ENCODE measurements around the gene TANC1. TPM values are rescaled to one million over a fixed set of nuclear protein-coding genes. Genes with fewer than 3 reads are reported as not detected.

TANC1 gene
- polyA plus RNA-seq, 5 donors: 39.5 to 59.6 (median 55.1) TPM

DNA sequence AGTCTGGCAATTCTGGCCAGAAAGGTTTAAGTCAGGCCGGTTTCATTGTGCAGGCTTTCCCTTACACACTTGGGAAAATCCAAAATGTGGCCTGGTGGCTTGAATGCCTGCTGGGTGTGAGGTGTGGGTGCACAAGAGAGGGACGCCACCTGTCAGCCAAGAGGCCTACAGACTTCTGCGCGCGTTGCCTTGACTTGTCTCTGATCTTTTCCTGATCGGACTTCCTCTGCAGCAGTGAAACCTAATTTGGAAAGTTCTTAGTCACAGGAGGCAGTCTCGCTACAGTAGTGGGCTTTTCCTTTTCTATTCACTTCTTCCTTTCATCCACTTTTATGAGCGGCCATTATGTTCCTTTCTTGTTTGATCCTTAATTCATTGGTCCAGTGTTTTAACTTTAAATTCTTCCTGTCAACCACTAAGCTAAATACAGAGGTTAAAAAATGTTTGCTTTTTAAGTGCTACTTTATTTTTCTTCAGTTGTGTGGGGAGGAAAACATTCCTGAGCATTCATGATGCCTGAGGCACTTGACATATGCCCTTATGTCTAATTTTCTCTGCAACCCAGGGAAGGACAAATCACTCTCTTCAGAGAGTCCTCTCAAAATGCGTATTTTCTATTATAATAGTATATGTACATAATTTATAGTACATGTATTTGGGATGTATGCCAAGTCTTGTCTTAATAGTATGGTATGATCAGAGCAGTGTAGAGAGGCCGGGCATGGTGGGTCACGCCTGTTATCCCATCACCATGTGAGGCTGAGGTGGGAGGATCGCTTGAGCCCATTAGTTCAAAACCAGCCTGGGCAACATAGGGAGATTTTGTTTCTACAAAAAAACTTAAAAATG is 189.1 kb downstream of the TANC1 start:
- no peak for DNase-seq

DNA sequence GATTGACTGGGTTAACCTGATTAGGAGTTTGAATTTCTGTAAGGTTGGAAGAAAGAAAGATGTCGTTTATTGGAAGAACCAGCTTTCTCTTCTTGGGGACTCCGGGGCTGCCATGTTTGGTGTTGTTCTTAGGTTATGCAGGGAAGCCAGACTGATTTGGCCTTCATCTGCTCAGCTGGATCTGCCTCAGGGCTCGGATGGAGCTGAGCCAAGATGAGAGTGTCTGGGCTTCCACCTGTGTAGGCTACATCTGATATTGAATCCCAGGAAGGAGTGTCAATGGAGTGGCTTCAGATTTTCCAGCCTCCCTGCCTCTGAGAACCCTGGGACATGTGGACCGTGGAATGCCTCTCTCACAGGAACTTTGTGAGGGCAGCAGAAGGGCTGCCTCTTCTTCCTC is 192.0 kb downstream of the TANC1 start:
- DNase-seq: no peak

- no peak for DNase-seq
Measured at GRCh38 chr2:159160954-159161353, 192.5 kb downstream of the TANC1 start.

- no peak for DNase-seq
Measured at GRCh38 chr2:159163930-159164329, 195.5 kb downstream of the TANC1 start.

DNA sequence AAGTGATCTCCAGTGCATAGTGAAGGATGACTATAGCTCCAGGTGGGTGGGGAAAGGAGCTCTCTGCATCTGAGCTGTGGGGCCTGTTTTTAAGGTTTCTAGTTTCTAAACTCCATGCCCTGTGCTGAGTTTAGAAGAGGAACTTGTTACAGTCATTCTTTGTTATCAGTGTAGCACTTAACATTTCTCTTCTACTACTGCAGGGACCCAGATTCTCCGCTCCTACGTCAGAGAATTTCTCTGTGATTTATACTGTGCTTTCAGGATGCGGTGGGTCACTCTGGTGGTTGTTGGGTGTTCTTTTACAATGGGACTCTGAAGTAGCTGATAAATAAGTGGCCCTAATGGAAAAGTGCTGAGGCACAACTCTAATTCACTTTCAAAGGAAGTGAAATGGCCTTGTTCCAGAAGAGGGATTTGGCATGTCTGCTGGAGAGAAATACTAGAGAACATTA is 196.0 kb downstream of the TANC1 start:
- peak; percentile 47 to 51 for DNase-seq

DNA sequence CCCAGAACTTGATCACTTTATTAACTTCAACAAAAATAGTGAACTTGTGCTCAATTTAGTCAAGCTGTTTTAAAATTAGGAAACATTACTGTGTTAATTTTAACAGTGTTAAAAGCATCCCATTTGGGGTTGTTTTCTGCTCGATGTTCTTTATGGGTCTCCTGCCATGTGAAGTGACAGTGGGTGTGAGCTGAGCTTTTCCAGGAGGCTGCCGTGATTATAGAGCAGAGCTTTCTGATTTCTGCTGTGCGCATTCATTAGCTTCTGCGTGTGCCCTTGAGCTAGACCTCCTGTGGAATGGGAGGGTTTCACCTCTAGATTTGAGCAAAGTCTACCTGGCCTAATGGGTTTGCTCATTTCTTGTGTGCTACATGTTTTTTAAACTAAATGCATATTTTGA is 196.6 kb downstream of the TANC1 start:
- peak in 1 of 2 donors; percentile 53 for DNase-seq

DNA sequence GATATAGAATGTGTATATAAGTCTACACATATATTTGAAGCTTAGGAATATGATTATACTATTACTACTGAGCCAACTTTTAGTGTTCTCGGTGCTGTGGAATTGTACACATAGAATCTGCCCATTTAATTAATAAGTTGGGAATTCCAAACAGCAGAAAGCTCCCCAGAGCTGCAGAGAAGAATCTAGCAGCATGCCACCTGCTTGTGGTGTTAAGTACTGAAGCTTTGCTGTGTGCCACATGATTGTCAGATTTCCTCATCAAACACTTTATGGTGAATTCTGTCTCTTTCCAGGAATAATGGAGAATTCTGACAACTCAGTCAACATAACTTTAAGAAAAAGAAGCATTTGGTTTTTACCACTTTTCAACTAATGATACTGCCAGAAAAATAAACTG is 200.3 kb downstream of the TANC1 start:
- DNase-seq: no peak

DNA sequence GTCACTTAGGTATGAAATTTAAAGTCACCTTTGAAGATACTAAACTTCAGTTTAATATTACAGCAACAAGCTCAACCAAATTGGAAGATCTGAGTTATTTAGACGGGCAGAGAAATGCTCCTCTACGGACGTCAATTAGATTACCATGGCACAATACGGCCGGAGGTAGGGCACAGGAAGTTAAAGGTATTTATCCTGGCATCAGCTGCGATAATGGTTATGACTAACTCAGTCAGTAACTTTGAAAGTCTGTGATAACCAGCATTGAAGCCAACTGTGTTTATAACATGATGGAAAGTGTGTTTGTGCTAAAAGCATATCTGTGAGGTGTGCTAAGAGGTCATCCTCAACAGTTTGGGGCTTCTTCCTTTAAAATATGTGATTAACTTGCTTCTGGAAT is 200.7 kb downstream of the TANC1 start:
- no peak for DNase-seq

GRCh38 chr2:159172403-159172802 is 204.0 kb downstream of the TANC1 start:
- no peak for DNase-seq

DNA sequence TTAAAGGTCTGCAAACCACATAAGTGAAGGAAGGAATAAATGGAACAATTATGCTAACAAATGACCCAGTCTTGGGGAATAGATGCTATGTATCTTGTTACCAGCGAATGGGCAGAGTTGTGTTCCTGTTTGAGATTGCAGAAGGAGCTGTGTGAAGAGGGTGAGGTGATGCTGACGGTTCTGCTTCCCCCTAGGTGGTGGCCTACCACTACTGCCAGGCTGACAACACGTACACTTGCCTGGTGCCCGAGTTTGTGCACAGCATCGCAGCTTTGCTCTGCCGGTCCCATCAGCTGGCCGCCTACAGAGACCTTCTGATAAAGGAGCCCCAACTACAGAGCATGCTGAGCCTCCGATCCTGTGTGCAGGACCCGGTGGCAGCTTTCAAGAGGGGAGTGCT is 206.3 kb downstream of the TANC1 start:
- no peak for DNase-seq

DNA sequence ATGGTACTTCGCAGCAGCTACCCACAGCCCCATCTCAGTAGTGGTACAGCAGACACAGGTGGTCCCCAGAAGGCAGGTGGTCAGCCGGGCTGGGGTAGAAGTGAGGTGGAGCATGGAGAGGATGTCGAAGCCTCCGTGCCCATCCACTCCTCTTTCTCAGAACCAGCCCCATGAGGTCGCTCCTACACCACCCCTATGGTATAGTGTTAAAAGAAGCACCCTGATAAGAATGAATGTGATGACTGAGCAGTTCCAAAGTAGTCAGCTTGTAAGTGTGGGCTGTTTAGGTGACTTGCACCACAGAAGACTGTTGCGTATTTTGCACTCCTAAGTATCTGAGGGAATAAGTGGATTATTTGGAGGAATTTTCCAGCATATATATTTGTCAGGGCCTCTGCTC is 206.7 kb downstream of the TANC1 start:
- no peak for DNase-seq

GRCh38 chr2:159175927-159176326 is 207.5 kb downstream of the TANC1 start:
- no peak for DNase-seq

DNA sequence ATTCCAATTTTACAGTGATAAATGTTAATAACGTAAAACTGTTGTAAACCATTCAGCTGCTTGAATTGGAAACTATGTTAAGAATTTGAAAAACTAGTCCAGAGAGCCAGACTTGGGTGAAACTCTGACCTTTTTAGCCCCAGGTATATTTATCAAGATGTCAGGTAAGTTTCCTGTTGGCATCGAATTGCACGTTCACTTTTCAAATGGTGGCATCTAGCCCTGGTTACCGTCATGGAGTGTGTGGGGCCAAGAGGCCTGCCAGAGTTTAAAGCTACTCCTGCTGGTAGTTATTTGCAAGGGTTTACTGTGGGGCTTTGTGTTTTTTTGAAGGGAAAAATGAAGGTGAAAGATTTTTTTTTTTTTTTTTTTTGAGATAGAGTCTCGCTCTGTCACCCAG is 208.1 kb downstream of the TANC1 start:
- DNase-seq: no peak

- no peak for DNase-seq
Measured at GRCh38 chr2:159177357-159177756, 208.9 kb downstream of the TANC1 start.

GRCh38 chr2:159177957-159178356 is 209.5 kb downstream of the TANC1 start:
- no peak for DNase-seq

GRCh38 chr2:159179096-159179495 is 210.7 kb downstream of the TANC1 start:
- no peak for DNase-seq

- no peak for DNase-seq
Measured at GRCh38 chr2:159179696-159180095, 211.3 kb downstream of the TANC1 start.

DNA sequence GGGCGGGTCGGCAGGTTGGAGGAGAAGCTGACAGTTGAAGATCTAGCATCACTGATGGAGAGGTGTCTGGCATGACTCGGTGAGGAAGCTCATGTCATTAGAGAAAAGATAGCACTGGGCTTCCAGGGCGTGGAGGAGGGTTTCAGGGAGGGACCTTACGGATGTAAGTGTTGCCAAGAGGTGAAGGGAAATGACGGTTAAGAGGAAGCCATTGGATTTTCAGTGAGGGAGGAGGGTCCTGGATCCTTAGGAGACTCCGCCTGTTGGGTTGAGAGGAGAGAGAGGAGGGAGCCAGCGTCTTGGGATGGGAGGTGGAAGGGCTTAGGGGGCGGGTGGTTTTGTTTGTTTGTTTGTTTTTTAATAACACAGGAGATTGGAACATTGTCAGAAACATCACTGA is 214.9 kb downstream of the TANC1 start:
- no peak for DNase-seq

- no peak for DNase-seq
Measured at GRCh38 chr2:159185401-159186130, 217.1 kb downstream of the TANC1 start.

DNA sequence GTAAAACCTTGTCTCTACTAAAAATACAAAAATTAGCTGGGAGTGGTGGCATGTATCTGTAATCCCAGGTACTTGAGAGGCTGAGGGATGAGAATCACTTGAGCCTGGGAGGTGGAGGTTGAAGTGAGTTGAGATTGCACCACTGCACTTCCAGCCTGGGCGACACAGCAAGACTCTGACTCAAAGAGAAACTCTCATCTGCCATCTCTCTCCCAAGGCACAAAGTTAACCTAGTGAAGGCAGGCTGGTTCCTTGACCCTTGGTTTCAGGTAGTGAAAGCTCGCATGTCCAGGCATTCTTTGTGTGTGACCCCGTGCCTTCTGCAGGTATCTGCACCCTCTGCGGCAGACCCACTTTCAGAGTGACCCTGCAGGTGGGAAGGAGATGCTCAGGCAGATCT is 218.0 kb downstream of the TANC1 start:
- DNase-seq: no peak

DNA sequence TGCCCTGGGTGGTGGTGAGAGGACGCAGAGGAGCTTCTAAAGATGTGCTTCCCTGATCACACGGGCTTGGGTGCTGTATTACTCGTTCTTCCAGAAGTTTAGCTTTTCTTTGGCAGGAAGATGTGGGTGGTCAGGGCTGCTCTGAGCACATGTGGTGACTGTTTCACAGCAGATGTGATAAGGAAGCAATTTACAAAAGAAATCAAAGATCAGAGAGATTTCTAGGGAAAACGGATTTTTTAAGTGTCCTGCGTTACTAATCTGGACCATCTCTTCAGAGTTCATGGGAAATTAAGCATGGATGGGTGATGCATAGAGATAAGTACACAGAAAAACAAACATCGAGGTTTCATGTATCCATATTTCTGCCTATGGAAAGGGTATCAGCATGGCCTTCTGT is 218.7 kb downstream of the TANC1 start:
- no peak for DNase-seq

GRCh38 chr2:159188449-159188848 is 220.0 kb downstream of the TANC1 start:
- no peak for DNase-seq

DNA sequence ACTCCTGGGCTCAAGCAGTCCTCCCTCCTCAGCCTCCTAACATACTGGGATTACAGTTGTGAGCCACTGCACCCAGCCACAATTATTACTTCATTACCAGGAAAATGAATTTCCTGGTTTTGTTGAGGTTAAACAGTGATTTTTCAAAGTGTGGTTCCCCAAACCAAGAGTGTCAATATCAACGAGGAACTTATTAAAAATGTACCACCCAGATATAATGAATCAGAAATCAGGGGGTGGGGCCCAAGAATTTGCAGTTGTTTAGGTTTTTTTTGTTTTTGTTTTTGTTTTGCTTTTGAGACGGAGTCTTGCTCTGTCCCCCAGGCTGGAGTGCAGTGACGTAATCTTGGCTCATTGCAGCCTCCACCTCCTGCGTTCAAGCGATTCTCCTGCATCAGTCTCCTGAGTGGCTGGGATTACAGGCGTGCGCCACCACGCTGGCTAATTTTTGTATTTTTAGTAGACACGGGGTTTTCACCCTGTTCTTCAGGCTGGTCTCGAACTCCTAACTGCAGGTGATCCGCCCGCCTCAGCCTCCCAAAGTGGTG is 224.0 kb downstream of the TANC1 start:
- DNase-seq: no peak

All from right lung (tissue), 5 donors.